ENCODE data around the gene VWA3A.
"Not testable (repeated sequence)": the region's sequence is repeated elsewhere in the genome, so short reads cannot be mapped to it uniquely, and the experiment has no call there.

Gene VWA3A

GRCh38 chr16:22165508-22166285 is 73.4 kb downstream of the VWA3A start:
- Histone ChIP-seq H3K4me3 (no peak overlapping the region), H3K27ac (no peak overlapping the region)
- no peak for TF ChIP-seq CTCF (IDR thresholded peaks at IDR 0.05)
- no peak for DNase-seq (ENCODE audit: low spot score)

- no peak overlapping the region for H3K4me3 ChIP-seq
- no peak for TF ChIP-seq CTCF (IDR thresholded peaks at IDR 0.05)
- no peak overlapping the region for H3K27ac ChIP-seq
- no peak for DNase-seq (ENCODE audit: low spot score)
Measured at GRCh38 chr16:22171953-22172352, 79.6 kb downstream of the VWA3A start.

GRCh38 chr16:22172642-22173041 is 80.3 kb downstream of the VWA3A start:
- H3K4me3 ChIP-seq; H3K27ac ChIP-seq; DNase-seq (ENCODE audit: low spot score): not testable (repeated sequence)

- H3K27ac ChIP-seq = no peak overlapping the region
- H3K4me3 ChIP-seq = no peak overlapping the region
- no peak for TF ChIP-seq CTCF (IDR thresholded peaks at IDR 0.05)
- DNase-seq (ENCODE audit: low spot score) = no peak
Measured at GRCh38 chr16:22174642-22175041, 82.3 kb downstream of the VWA3A start.

- no peak for TF ChIP-seq CTCF (IDR thresholded peaks at IDR 0.05)
- no peak for DNase-seq (ENCODE audit: low spot score)
- no peak overlapping the region for H3K4me3 ChIP-seq
- no peak overlapping the region for H3K27ac ChIP-seq
Measured at GRCh38 chr16:22177968-22178930, 85.9 kb downstream of the VWA3A start.

GRCh38 chr16:22181426-22181825 is 89.1 kb downstream of the VWA3A start:
- TF ChIP-seq CTCF (IDR thresholded peaks at IDR 0.05) = no peak
- DNase-seq (ENCODE audit: low spot score) = no peak
- Histone ChIP-seq H3K27ac (no peak overlapping the region), H3K4me3 (no peak overlapping the region)

GRCh38 chr16:22181843-22182242 is 89.5 kb downstream of the VWA3A start:
- H3K27ac ChIP-seq = no peak overlapping the region
- H3K4me3 ChIP-seq = no peak overlapping the region
- no peak for DNase-seq (ENCODE audit: low spot score)
- no peak for TF ChIP-seq CTCF (IDR thresholded peaks at IDR 0.05)
